ENCODE measurements around the gene CSGALNACT2.

The CSGALNACT2 gene

DNA sequence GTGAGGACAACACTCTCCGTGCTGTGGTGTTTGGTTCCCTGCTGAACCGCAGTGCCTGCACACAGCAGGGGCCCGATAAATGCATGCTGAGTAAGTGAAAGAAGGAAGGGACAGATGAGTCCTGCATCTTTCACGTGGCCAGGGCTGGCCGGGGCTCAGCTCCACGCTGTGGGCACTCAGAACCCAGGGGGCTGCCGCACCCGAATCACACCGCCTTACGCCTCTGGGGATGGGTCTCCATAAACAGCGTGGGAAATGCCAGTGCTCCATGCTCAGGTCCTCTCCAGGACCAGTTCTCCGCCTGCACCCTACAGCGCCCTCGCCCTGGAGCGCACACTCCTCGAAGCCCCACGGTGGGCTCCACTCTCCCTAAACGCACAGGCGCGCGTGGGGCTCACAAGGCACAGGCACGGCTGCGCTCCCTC lies 90.5 kb downstream of the CSGALNACT2 start:
- no peak for DNase-seq (ENCODE audit: low read depth)

GRCh38 chr10:43229208-43230061 lies 91.2 kb downstream of the CSGALNACT2 start:
- DNase-seq (ENCODE audit: low read depth): no peak

DNA sequence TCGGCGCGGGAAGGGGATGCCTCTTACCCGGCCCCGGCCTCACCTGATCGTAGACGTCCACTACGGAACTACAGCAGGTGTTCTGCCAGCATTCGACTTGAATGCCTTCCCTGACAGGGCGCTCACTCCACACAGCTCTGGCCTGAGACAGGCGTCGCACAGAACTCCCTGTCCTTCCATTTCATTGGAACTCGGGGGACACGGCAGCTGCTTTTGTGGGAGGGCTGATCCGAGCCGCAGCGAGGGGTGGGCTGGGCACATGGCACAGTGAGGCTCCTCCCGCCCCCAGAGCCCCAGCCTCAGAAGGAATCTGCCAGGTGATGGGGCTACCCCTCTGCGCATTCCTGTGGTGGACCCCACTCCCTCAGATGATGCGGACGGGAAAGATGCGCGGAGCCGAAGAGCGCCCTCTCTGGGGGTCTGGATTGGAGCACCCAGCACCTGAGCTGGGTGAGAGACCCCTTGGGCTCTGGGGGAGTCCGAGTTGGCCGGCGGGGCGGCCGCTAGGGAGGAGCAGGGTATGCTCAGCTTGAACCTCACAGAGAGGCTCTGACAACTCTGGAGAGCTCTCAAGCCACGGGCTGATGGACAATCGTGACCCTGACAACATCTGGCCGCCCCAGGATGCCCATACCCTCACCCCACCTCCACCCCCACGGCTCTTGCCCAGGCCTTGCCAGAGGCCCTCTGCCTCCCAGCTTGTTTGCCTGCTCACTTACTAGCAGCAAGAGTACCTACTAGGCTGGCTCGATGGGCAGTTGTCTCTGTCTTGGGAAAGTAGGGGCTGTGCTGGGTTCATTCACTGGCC lies 92.1 kb downstream of the CSGALNACT2 start:
- no peak for DNase-seq (ENCODE audit: low read depth)

GRCh38 chr10:43230909-43231522 lies 92.8 kb downstream of the CSGALNACT2 start:
- DNase-seq (ENCODE audit: low read depth): no peak

DNA sequence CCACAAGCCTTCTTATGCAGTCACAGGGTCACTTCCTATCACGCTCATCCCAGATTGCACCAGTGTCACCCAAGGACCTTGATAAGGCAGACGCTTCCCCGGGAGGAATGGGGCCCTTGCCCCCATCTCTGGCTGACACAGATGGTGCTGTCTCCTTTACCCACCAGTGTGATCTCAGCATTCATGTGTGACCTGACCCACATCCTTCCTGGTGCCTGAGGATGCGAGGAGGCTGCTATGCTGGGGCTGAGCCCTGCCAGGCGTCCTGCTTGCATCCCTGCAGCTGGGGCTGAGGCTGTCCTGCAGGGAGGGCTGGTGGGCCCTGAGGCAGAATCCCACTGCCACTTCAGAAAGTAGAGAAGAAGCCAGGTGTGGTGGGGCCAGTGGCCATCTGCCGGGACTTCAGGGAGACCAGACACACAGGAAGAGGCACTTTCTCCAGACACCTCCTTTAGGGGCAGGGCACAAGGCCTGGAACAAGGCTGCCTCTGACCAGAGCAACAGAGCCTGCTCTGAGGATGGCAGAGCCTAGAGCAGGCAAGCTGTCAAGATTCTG lies 93.4 kb downstream of the CSGALNACT2 start:
- no peak for DNase-seq (ENCODE audit: low read depth)

- no peak for DNase-seq (ENCODE audit: low read depth)
Measured at GRCh38 chr10:43233601-43234430, 95.6 kb downstream of the CSGALNACT2 start.

DNA sequence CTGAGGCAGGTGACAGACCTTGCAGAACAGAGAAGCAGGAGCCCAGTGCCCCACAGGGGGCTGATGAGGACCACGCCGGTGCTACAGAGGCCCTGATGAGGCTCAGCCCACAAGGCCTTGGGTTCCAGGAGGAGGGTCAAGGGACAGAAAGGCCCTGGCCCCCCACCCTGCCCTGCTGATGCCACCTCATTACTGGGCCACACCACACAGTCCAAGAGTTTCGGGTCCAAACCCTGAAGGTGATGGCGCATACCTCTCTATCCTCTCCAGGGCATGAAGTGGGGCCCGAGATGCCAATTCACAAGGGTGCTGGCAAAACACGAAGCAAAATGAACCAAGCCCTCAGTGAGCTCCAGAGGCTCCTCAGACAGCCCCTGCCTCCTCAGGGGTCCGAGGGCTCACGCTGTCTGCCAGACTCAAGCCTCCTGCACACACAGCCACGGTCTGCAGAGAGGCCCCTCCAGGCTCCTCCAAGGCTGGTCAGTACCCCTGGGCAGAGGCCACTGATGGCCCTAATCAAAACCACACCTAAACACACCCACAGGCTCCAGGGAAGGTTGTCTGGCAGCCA lies 96.3 kb downstream of the CSGALNACT2 start:
- no peak for DNase-seq (ENCODE audit: low read depth)

All from activated T-cell treated with anti-CD3 and anti-CD28 coated beads for 48 hours (primary cell).